Activated gamma-delta T cell (primary cell): ENCODE results near the gene PTGIR.
A peak's percentile ranks its signal among the peaks of the same experiment; 100 is the strongest.
"Not testable (repeated sequence)": the region's sequence is repeated elsewhere in the genome, so short reads cannot be mapped to it uniquely, and the experiment has no call there.

Experiments
- DNase-seq: peaks from one replicate; lab custom pipeline; 2025; lab: John Stamatoyannopoulos, UW

The PTGIR gene

GRCh38 chr19:46639358-46640182 is 14.7 kb upstream of the PTGIR start:
- no peak for DNase-seq

DNA sequence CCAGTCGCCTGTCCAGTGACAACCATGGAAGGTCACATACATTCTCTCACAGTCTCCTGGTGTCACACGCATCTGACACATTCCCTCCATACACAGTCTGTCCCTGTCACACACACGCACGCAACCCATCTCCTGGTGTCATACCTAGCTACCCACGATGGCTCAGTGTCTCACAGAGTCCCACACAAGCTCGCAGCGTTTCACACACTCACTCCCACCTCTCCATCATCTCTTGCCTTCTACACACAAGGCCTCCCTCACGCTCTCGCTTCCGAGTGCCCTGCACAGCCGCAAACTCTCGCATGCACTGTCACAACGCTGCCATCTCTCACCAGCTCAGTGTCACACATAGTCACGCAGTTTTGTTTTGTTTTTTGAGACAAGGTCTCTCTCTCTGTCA is 12.3 kb upstream of the PTGIR start:
- no peak for DNase-seq

- DNase-seq = no peak
Measured at GRCh38 chr19:46635920-46636761, 11.3 kb upstream of the PTGIR start, which contains the start of gene GNG8. Gene GNG8 (minus strand): TSS chr19:46636202. CDS start chr19:46634682, 1,520 bp downstream.

- DNase-seq = no peak
Measured at GRCh38 chr19:46634656-46635218, 9.8 kb upstream of the PTGIR start.

GRCh38 chr19:46634045-46634655 is 9.3 kb upstream of the PTGIR start:
- peak; percentile 66 for DNase-seq

DNA sequence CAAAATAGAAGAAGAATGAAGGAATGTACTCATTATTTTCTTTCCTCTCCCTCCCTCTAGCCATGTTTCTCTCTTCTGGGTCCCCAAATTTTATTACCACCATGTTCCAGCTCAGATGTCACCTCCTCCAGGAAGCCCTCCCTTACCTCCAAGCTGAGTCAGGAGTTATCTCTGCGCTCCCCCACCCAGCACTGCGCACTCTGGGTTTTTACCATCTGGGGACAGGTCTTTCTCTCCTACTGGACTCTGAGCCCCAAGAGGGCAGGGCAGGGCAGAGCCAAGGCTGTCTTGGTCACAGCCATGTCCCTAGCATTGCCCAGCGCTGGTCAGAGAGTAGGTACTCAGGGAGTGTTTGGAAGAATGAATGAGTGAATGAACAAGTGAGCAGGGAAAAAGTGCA is 8.2 kb upstream of the PTGIR start:
- no peak for DNase-seq

GRCh38 chr19:46631481-46631880 is 6.6 kb upstream of the PTGIR start:
- DNase-seq = no peak

DNA sequence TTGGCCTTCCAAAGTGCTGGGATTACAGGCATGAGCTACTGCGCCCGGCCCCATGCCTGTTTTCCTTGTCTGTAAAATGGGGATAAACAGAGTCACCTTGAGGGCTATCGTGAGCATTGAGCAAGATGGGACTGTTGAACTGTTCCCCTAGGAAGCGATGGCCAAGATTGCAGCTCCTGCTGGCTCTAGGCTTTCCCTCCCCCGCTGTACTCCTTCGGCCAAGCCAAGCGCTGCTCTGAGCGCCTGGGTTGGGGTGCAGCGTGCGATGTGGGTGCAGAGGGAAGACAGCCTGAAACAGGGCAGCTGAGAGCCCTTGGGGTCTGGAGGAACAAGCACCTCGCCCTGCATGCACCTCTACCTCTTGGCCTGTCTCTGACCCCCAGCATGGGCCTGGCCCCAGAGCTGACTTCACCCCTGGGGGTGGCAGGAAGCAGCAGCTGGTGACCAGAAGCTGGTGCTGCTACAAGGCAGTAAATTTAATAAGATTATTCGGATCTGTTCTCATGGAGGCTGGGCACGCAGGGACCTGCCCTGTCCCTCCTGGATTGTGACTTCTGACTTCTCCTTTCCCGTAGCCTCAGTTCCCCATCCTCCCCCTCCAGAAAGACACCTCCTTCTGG is 5.8 kb upstream of the PTGIR start:
- DNase-seq = no peak

DNA sequence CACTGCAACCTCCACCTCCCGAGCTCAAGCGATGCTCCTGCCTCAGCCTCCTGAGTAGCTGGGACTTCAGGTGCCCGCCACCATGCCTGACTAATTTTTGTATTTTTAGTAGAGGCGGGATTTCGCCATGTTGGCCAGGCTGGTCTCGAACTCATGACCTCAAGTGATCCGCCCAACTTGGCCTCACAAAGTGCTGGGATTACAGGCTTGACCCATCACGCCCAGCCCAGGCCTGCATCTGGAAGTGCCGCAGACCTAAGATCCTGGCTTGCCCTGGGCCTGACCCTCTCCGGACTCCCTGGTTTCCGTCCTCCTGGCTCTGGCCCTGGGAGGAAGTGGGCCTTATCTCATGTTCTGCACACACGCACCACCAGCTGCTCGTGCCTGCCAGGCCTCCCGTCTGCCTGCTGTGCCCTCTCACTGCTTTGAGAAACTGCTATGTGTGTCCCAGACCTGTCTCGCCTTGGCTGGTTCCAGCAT is 4.7 kb upstream of the PTGIR start:
- no peak for DNase-seq

DNA sequence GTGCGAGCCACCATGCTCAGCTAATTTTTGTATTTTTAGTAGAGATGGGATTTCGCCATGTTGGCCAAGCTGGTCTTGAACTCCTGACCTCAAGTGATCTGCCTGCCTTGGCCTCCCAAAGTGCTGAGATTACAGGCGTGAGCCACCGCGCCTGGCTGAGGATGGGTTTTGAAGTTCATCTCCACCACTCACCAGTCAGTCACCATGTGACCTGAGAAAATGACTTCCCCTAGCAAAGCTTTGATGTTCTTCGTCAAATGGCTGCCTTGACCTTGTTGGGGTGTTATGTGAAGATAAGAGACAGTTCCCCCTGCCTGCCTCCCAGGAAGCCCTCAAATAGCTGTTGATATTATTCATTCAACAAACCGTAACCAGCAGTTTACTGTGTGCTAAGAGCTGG is 4.1 kb upstream of the PTGIR start:
- DNase-seq = not testable (repeated sequence)

- DNase-seq = no peak
Measured at GRCh38 chr19:46626446-46626845, 1.6 kb upstream of the PTGIR start.

- no peak for DNase-seq
Measured at GRCh38 chr19:46625731-46626130, 842 bp upstream of the PTGIR start.

- no peak for DNase-seq
Measured at GRCh38 chr19:46623915-46624502, 880 bp downstream of the PTGIR start.

- no peak for DNase-seq
Measured at GRCh38 chr19:46622118-46622446, 2.8 kb downstream of the PTGIR start.

- no peak for DNase-seq
Measured at GRCh38 chr19:46621191-46622117, 3.4 kb downstream of the PTGIR start.

GRCh38 chr19:46620716-46621115 is 4.2 kb downstream of the PTGIR start:
- DNase-seq = no peak

DNA sequence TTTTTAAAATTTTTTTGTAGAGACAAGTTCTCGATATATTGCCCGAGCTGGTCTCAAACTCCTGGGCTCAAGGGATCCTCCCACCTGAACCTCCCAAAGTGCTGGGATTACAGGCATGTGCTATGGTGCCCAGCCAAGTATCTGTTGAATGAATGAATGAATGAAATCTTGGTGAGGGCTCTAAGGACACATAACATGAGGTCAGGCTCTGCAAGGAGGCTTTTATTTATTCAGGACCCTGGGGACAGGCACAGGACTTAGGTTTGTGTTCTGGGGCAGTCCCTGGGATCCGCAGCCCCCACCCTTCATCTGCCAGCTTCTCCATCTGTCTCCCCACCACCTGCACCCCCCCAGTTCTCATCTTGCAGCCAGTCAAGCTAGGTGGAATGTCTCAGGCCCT is 4.6 kb downstream of the PTGIR start:
- DNase-seq = no peak

DNA sequence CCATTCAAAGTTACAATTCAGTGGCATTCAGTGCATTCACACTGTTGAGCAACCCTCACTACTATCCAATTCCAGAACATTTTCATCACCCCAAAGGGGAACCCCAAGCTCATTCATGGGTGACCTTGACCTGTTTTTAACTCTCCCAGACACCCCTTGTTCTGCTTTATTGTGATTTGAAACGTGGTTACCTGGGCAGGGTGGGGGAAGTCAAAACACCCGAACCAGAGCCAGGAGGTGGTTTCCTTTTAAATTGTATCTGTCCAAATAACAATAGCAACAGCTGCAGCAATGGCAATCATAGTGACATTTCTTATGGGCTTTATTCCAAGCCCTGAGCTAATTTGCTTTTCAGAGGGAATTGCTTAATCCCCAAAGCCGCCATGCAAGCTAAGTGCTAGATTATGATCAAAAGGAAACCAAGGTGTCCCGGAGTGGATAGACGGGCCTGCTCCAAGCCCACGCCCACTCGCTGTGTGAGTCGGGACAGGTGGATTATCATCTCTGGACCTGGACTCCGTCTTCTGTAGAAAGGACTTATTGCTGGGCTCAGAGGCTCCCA is 6.1 kb downstream of the PTGIR start:
- DNase-seq = no peak

DNA sequence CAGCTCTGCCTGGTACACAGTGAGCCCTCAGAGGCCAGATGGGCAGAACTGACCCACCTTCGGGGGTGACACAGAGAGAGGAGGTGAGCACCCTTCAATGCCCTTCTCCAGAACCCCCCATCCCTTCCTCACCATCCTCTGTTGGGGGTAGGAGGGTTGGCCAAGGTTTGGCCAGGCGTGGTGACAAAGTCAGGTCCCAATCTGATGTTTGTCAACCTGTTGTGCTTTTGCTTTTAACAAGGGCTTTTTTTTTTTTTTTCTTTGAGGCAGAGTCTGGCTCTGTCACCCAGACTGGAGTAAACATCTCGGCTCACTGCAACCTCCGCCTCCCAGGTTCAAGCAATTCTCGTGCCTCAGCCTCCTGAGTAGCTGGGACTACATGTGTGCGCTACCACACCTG is 7.3 kb downstream of the PTGIR start:
- no peak for DNase-seq
